ENCODE results near the gene KCNIP3.
"Not testable (repeated sequence)": the region's sequence is repeated elsewhere in the genome, so short reads cannot be mapped to it uniquely, and the experiment has no call there.

DNA sequence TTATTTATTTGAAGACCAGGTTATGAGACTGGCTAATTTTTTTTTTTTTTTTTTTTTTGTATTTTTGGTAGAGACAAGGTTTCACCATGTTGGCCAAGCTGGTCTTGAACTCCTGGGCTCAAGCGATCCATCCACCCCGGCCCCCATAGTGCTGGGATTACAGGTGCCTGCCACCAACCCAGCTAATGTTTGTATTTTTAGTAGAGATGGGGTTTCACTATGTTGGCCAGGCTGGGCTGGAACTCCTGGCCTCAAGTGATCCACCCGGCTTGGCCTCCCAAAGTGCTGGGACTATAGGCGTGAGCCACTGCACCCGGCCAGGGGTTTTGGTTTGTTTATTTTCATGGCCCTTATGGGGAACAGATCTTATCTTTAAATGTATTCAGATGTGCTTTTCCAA is 27.4 kb upstream of the KCNIP3 start:
- not testable (repeated sequence) for TF ChIP-seq GABPA (IDR thresholded peaks at IDR 0.05; ENCODE audit: low read depth); RAD21 (IDR thresholded peaks at IDR 0.05; ENCODE audit: low read length)
- TF ChIP-seq, protein P1, sequence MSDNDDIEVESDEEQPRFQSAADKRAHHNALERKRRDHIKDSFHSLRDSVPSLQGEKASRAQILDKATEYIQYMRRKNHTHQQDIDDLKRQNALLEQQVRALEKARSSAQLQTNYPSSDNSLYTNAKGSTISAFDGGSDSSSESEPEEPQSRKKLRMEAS (IDR thresholded peaks at IDR 0.05; ENCODE audit: low read depth) = not testable (repeated sequence)
